Activated CD4-positive, alpha-beta T cell treated with anti-CD3 and anti-CD28 coated beads, Interleukin-2, amount 10 ng/mL, durations not matched to agents 24 days and 14 days (primary cell): ENCODE data around the gene SOCS3. TPM values are rescaled to one million over a fixed set of nuclear protein-coding genes. Genes with fewer than 3 reads are reported as not detected.

Source experiments
- DNase-seq: peaks from one replicate; pipeline ENCODE4 v3.0.0; 2022
- H3K27ac Mint-ChIP-seq: one replicate; pipeline ENCODE4 v1.8.0; 2022; ENCODE audit warnings: mild to moderate bottlenecking, mixed read lengths
- H3K27me3 Mint-ChIP-seq: one replicate; pipeline ENCODE4 v1.8.0; 2022; ENCODE audit warnings: mixed read lengths
- H3K36me3 Mint-ChIP-seq: one replicate; pipeline ENCODE4 v1.8.0; 2022; ENCODE audit warnings: low read depth, mild to moderate bottlenecking, mixed read lengths
- H3K4me1 Mint-ChIP-seq: one replicate; pipeline ENCODE4 v1.8.0; 2021; ENCODE audit warnings: mixed read lengths
- H3K4me3 Mint-ChIP-seq: one replicate; pipeline ENCODE4 v1.8.0; 2022; ENCODE audit warnings: mild to moderate bottlenecking, moderate library complexity, mixed read lengths
- H3K9me3 Mint-ChIP-seq: one replicate; pipeline ENCODE4 v1.8.0; 2021; ENCODE audit warnings: mixed read lengths
- intact Hi-C: fragments of 100-400 bp; cut with micrococcal nuclease; formaldehyde crosslinking; loops from one replicate; pipeline ENCODE4 v1.15.1; 2023
- total RNA-seq: library from RNA; stranded (reverse); gene quantifications from 2 replicates; pipeline ENCODE4 v1.2.3, GENCODE V29; 2022

The SOCS3 gene
- total RNA-seq, 1 donor from 2014 or later, result 81.5 TPM

- H3K4me3 Mint-ChIP-seq, result no peak overlapping the region
- peaks cover 3% of the 10 kb centered on the region for H3K27me3 Mint-ChIP-seq
- H3K27ac Mint-ChIP-seq, result no peak overlapping the region
- H3K36me3 Mint-ChIP-seq, result no peaks in the 10 kb centered on the region
- intact Hi-C loops, result no loop called here
- no peak for DNase-seq
- no peaks in the 10 kb centered on the region for H3K9me3 Mint-ChIP-seq
- peaks cover 14% of the 10 kb centered on the region for H3K4me1 Mint-ChIP-seq
Measured at GRCh38 chr17:78368854-78369495, 9.1 kb upstream of the SOCS3 start.

GRCh38 chr17:78368348-78368747 is 8.5 kb upstream of the SOCS3 start:
- no peak overlapping the region for H3K27ac Mint-ChIP-seq
- intact Hi-C loops, result no loop called here
- H3K4me3 Mint-ChIP-seq, result no peak overlapping the region

GRCh38 chr17:78367193-78367592 is 7.3 kb upstream of the SOCS3 start:
- no peak for DNase-seq
- no peak overlapping the region for H3K4me3 Mint-ChIP-seq
- H3K27ac Mint-ChIP-seq, result no peak overlapping the region
- H3K27me3 Mint-ChIP-seq, result peaks cover 3% of the 10 kb centered on the region
- intact Hi-C loops, result no loop called here
- peaks cover 20% of the 10 kb centered on the region for H3K4me1 Mint-ChIP-seq
- H3K36me3 Mint-ChIP-seq, result no peaks in the 10 kb centered on the region
- no peaks in the 10 kb centered on the region for H3K9me3 Mint-ChIP-seq

More at GRCh38 chr17:78368348-78368747, 8.5 kb upstream of the SOCS3 start:
- Mint-ChIP-seq H3K27me3 (peaks cover 3% of the 10 kb centered on the region), H3K36me3 (no peaks in the 10 kb centered on the region), H3K9me3 (no peaks in the 10 kb centered on the region), H3K4me1 (peaks cover 14% of the 10 kb centered on the region)
- no peak for DNase-seq

GRCh38 chr17:78366109-78366848 is 6.4 kb upstream of the SOCS3 start:
- intact Hi-C loops, result no loop called here
- no peak for DNase-seq
- peaks cover 3% of the 10 kb centered on the region for H3K27me3 Mint-ChIP-seq
- no peak overlapping the region for H3K27ac Mint-ChIP-seq
- H3K4me3 Mint-ChIP-seq, result no peak overlapping the region
- no peaks in the 10 kb centered on the region for H3K36me3 Mint-ChIP-seq
- no peaks in the 10 kb centered on the region for H3K9me3 Mint-ChIP-seq
- peaks cover 20% of the 10 kb centered on the region for H3K4me1 Mint-ChIP-seq

GRCh38 chr17:78365561-78366108 is 5.8 kb upstream of the SOCS3 start:
- no peak overlapping the region for H3K4me3 Mint-ChIP-seq
- H3K4me1 Mint-ChIP-seq, result peaks cover 27% of the 10 kb centered on the region
- no peak for DNase-seq
- no peaks in the 10 kb centered on the region for H3K36me3 Mint-ChIP-seq
- H3K9me3 Mint-ChIP-seq, result no peaks in the 10 kb centered on the region
- peaks cover 3% of the 10 kb centered on the region for H3K27me3 Mint-ChIP-seq
- intact Hi-C loops, result no loop called here
- no peak overlapping the region for H3K27ac Mint-ChIP-seq

- no peak overlapping the region for H3K4me3 Mint-ChIP-seq
- intact Hi-C loops, result loop anchor here (1.0 kb wide), 1 partner anchor 13 kb away; no protein-coding TSS in a partner anchor
Measured at GRCh38 chr17:78364436-78365281, 4.8 kb upstream of the SOCS3 start.

GRCh38 chr17:78362671-78363070 is 2.8 kb upstream of the SOCS3 start:
- Mint-ChIP-seq H3K4me3 (no peak overlapping the region), H3K27ac (no peak overlapping the region), H3K4me1 (peaks cover 27% of the 10 kb centered on the region), H3K27me3 (peaks cover 3% of the 10 kb centered on the region), H3K36me3 (peaks cover 15% of the 10 kb centered on the region), H3K9me3 (no peaks in the 10 kb centered on the region)
- intact Hi-C loops, result no loop called here
- DNase-seq, result no peak

More at GRCh38 chr17:78364436-78365281, 4.8 kb upstream of the SOCS3 start:
- Mint-ChIP-seq H3K27me3 (peaks cover 3% of the 10 kb centered on the region), H3K27ac (no peak overlapping the region), H3K9me3 (no peaks in the 10 kb centered on the region), H3K4me1 (peaks cover 27% of the 10 kb centered on the region), H3K36me3 (peaks cover under 1% of the 10 kb centered on the region)
- DNase-seq, result peak; percentile 73

GRCh38 chr17:78362232-78362631 is 2.4 kb upstream of the SOCS3 start:
- Mint-ChIP-seq H3K4me1 (peaks cover 31% of the 10 kb centered on the region), H3K27ac (no peak overlapping the region), H3K4me3 (no peak overlapping the region), H3K9me3 (no peaks in the 10 kb centered on the region), H3K27me3 (peaks cover 3% of the 10 kb centered on the region), H3K36me3 (peaks cover 19% of the 10 kb centered on the region)
- no peak for DNase-seq
- intact Hi-C loops, result no loop called here

GRCh38 chr17:78361225-78361701 is 1.4 kb upstream of the SOCS3 start:
- H3K27ac Mint-ChIP-seq, result peak overlapping the region; percentile 94
- no peak for DNase-seq
- peak overlapping the region; percentile 92 for H3K4me3 Mint-ChIP-seq
- no peaks in the 10 kb centered on the region for H3K9me3 Mint-ChIP-seq
- intact Hi-C loops, result loop anchor here (2.0 kb wide), 1 partner anchor 70 kb away; no protein-coding TSS in a partner anchor
- peaks cover 3% of the 10 kb centered on the region for H3K27me3 Mint-ChIP-seq
- H3K4me1 Mint-ChIP-seq, result peaks cover 35% of the 10 kb centered on the region
- H3K36me3 Mint-ChIP-seq, result peaks cover 28% of the 10 kb centered on the region

- H3K4me1 Mint-ChIP-seq, result peaks cover 39% of the 10 kb centered on the region
- DNase-seq, result peak; percentile 98
- no peaks in the 10 kb centered on the region for H3K27me3 Mint-ChIP-seq
- H3K4me3 Mint-ChIP-seq, result peak overlapping the region; percentile 92
- peaks cover 34% of the 10 kb centered on the region for H3K36me3 Mint-ChIP-seq
- H3K27ac Mint-ChIP-seq, result peak overlapping the region; percentile 94
- H3K9me3 Mint-ChIP-seq, result no peaks in the 10 kb centered on the region
- intact Hi-C loops, result loop anchor here (1.0 to 2.0 kb wide), 4 partner anchors 18 to 109 kb away; partner anchors contain the start of gene PGS1
Measured at GRCh38 chr17:78360371-78361224, 721 bp upstream of the SOCS3 start.

- intact Hi-C loops, result loop anchor here (5.0 kb wide), 3 partner anchors 232 to 897 kb away; partner anchors contain the start of gene TMC6
- Mint-ChIP-seq H3K4me3 (peak overlapping the region; percentile 92), H3K27me3 (no peaks in the 10 kb centered on the region), H3K9me3 (no peaks in the 10 kb centered on the region), H3K36me3 (peaks cover 41% of the 10 kb centered on the region), H3K27ac (peak overlapping the region; percentile 82), H3K4me1 (peaks cover 40% of the 10 kb centered on the region)
- DNase-seq, result no peak
Measured at GRCh38 chr17:78359321-78359996, 418 bp downstream of the SOCS3 start.
